HG02623 (cell line): ENCODE results near the gene LGALSL.

Experiments used
- ATAC-seq: cut with Tn5 transposase; IDR thresholded peaks from one replicate; pipeline ENCODE4 v1.9.1; 2021; ENCODE audit warnings: moderate library complexity; ENCODE audit not compliant: unreplicated experiment

LGALSL gene

GRCh38 chr2:64453770-64454385 is at the start of gene LGALSL:
Gene LGALSL, plus strand, starts transcription at chr2:64454162. Its CDS starts 384 bp downstream, at chr2:64454546.
- peak; percentile 63 for ATAC-seq

- ATAC-seq = no peak
These were observed 49.2 kb upstream of the LGALSL start for GRCh38 chr2:64404743-64405142.

GRCh38 chr2:64405581-64406406 is 48.2 kb upstream of the LGALSL start:
- no peak for ATAC-seq

- no peak for ATAC-seq
These were observed 47.6 kb upstream of the LGALSL start for GRCh38 chr2:64406407-64406774.

GRCh38 chr2:64408031-64408430 is 45.9 kb upstream of the LGALSL start:
- no peak for ATAC-seq

- ATAC-seq = no peak
These were observed 43.3 kb upstream of the LGALSL start for GRCh38 chr2:64410671-64411070.

GRCh38 chr2:64412671-64413070 is 41.3 kb upstream of the LGALSL start:
- no peak for ATAC-seq

- ATAC-seq = no peak
These were observed 39.1 kb upstream of the LGALSL start for GRCh38 chr2:64414736-64415435.

- no peak for ATAC-seq
These were observed 36.3 kb upstream of the LGALSL start for GRCh38 chr2:64417624-64418023.

- no peak for ATAC-seq
These were observed 34.3 kb upstream of the LGALSL start for GRCh38 chr2:64419596-64420165.

- no peak for ATAC-seq
These were observed 33.3 kb upstream of the LGALSL start for GRCh38 chr2:64420677-64421076.

GRCh38 chr2:64421201-64421600 is 32.8 kb upstream of the LGALSL start:
- ATAC-seq = no peak

- no peak for ATAC-seq
These were observed 31.5 kb upstream of the LGALSL start for GRCh38 chr2:64422466-64422865.

- no peak for ATAC-seq
These were observed 30.7 kb upstream of the LGALSL start for GRCh38 chr2:64423303-64423702.

- ATAC-seq = no peak
These were observed 29.5 kb upstream of the LGALSL start for GRCh38 chr2:64424416-64424987.

GRCh38 chr2:64426183-64426952 is 27.6 kb upstream of the LGALSL start:
- no peak for ATAC-seq

GRCh38 chr2:64434039-64434657 is 19.8 kb upstream of the LGALSL start:
- no peak for ATAC-seq

GRCh38 chr2:64437883-64438282 is 16.1 kb upstream of the LGALSL start:
- ATAC-seq = no peak

GRCh38 chr2:64439194-64439593 is 14.8 kb upstream of the LGALSL start:
- no peak for ATAC-seq

GRCh38 chr2:64440843-64441242 is 13.1 kb upstream of the LGALSL start:
- no peak for ATAC-seq
